ENCODE measurements around the gene MGAT5B. TPM values are rescaled to one million over a fixed set of nuclear protein-coding genes. Genes with fewer than 3 reads are reported as not detected.
A peak's percentile ranks its signal among the peaks of the same experiment; 100 is the strongest.

The MGAT5B gene
- total RNA-seq, 1 experiment from 2014 or later = 14.3 TPM

DNA sequence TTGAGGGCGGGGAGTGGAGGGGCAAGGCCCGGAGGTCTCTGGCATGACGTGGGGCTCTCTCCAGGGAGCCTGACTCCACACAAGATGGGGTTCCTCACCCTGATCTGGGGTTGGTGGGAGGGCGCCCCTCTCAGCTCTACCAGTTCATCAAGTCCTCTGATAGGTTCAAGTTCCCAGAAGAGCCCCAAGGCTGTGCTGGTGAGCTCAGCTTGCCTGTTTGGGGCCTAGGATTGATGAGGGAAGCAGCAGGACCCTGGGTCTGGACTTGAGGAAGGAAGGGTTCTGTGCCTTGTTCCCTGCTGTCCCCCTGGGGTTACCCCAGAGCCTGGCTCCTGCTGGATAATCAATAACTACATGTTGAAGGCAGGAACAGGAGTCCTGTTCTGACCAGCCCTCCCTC, 3.5 kb downstream of the MGAT5B start:
- Histone ChIP-seq H3K27me3 (ENCODE audit: insufficient read depth, low read depth) (no peaks in the 10 kb centered on the region), H2AFZ (no peak overlapping the region), H3K36me3 (ENCODE audit: low read depth) (no peaks in the 10 kb centered on the region), H3K9me2 (ENCODE audit: insufficient read depth) (no peaks in the 10 kb centered on the region), H3K79me2 (ENCODE audit: low read depth) (no peaks in the 10 kb centered on the region), H3K4me2 (peak overlapping the region; percentile 55), H3K9me3 (ENCODE audit: insufficient read depth, low read depth) (no peaks in the 10 kb centered on the region), H3K4me3 (no peak overlapping the region), H4K20me1 (ENCODE audit: insufficient read depth) (no peaks in the 10 kb centered on the region), H3F3A (ENCODE audit: insufficient read depth, low read depth) (peaks cover 27% of the 10 kb centered on the region; the same call in 1 of the 2 replicates), H3K27ac (0 out of 2 replicates have a peak overlapping the region, but pooled peaks have one; percentile 19), H3K4me1 (replicated peaks; ENCODE audit: insufficient read depth) (peaks cover 45% of the 10 kb centered on the region)
- intact Hi-C loops (cut with micrococcal nuclease; ENCODE audit: unreplicated experiment) = loop anchor here (5.0 to 10.0 kb wide), 2 partner anchors 93 to 134 kb away; partner anchors contain the start of genes MFSD11 and SRSF2
- peak in 1 of 2 experiments; percentile 7 for DNase-seq
- no TSS peak for BruUV-seq (replicated peaks)
- ChIA-PET CTCF (no interaction called here), POLR2A (ENCODE audit: unreplicated experiment) (interaction anchor here (0.5 to 0.9 kb wide), 3 partner anchors 185 to 219 kb away, joined by 4 to 14 read pairs (median 11); no protein-coding TSS in a partner anchor)
- TF ChIP-seq, protein P1, sequence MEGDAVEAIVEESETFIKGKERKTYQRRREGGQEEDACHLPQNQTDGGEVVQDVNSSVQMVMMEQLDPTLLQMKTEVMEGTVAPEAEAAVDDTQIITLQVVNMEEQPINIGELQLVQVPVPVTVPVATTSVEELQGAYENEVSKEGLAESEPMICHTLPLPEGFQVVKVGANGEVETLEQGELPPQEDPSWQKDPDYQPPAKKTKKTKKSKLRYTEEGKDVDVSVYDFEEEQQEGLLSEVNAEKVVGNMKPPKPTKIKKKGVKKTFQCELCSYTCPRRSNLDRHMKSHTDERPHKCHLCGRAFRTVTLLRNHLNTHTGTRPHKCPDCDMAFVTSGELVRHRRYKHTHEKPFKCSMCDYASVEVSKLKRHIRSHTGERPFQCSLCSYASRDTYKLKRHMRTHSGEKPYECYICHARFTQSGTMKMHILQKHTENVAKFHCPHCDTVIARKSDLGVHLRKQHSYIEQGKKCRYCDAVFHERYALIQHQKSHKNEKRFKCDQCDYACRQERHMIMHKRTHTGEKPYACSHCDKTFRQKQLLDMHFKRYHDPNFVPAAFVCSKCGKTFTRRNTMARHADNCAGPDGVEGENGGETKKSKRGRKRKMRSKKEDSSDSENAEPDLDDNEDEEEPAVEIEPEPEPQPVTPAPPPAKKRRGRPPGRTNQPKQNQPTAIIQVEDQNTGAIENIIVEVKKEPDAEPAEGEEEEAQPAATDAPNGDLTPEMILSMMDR (conservative IDR thresholded peaks at IDR 0.05) = no peak
- TF ChIP-seq EZH2 (IDR thresholded peaks at IDR 0.05; ENCODE audit: low read depth) = no peak

DNA sequence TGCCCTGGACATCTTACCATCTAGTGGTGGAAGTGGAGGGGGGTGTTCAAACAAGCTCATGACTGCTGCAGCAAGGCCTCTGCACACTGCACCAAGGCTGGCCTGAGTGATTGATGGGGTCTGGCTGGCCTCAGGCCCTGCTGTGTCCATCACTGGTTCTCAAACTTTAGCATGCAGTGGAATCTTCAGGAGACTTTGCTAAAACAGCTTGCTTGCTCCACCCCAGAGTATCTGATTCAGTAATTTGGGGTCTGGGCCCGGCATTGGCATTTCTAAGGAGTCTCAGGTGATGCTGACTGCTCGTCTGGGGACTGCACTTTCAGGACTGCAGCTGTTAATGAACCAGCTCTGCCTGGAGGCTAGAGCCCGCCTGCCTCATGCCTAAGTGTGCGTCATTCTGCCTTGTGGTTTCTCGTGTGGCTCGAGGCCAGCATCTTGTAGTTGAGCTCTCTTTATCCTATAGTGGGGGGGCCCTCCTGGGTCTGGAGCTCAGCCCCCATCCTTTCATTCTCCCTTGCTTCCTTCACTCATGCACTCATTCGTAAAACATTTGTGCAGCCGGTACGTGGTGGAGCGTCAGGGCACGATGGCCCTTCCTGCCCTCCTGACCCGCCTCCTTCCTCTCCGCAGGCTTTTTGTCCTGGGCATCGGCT, 4.1 kb downstream of the MGAT5B start:
- peaks cover 38% of the 10 kb centered on the region for H3K4me1 ChIP-seq (replicated peaks; ENCODE audit: insufficient read depth)
- no peak overlapping the region for H3K4me3 ChIP-seq
- H2AFZ ChIP-seq = no peak overlapping the region
- peak overlapping the region; percentile 55 for H3K4me2 ChIP-seq
- TF ChIP-seq EZH2 (IDR thresholded peaks at IDR 0.05; ENCODE audit: low read depth) = no peak
- TF ChIP-seq, protein P1 (conservative IDR thresholded peaks at IDR 0.05) = no peak
- H3F3A ChIP-seq (ENCODE audit: insufficient read depth, low read depth) = peaks cover 20% of the 10 kb centered on the region; the same call in 1 of the 2 replicates
- no peaks in the 10 kb centered on the region for H3K9me3 ChIP-seq (ENCODE audit: insufficient read depth, low read depth)
- no TSS peak for BruUV-seq (replicated peaks)
- no peaks in the 10 kb centered on the region for H3K27me3 ChIP-seq (ENCODE audit: insufficient read depth, low read depth)
- H4K20me1 ChIP-seq (ENCODE audit: insufficient read depth) = no peaks in the 10 kb centered on the region
- no peaks in the 10 kb centered on the region for H3K79me2 ChIP-seq (ENCODE audit: low read depth)
- no peaks in the 10 kb centered on the region for H3K9me2 ChIP-seq (ENCODE audit: insufficient read depth)
- DNase-seq = peak; percentile 86 to 90
- POLR2A ChIA-PET (ENCODE audit: unreplicated experiment) = interaction anchor here (0.5 to 1.0 kb wide), 10 partner anchors 53 to 454 kb away, joined by 3 to 27 read pairs (median 4); no protein-coding TSS in a partner anchor
- CTCF ChIA-PET = no interaction called here
- no peaks in the 10 kb centered on the region for H3K36me3 ChIP-seq (ENCODE audit: low read depth)
- peak overlapping the region; percentile 58 for H3K27ac ChIP-seq
- intact Hi-C loops (cut with micrococcal nuclease; ENCODE audit: unreplicated experiment) = loop anchor here (5.0 to 10.0 kb wide), 2 partner anchors 92 to 135 kb away; partner anchors contain the start of genes MFSD11 and SRSF2

DNA sequence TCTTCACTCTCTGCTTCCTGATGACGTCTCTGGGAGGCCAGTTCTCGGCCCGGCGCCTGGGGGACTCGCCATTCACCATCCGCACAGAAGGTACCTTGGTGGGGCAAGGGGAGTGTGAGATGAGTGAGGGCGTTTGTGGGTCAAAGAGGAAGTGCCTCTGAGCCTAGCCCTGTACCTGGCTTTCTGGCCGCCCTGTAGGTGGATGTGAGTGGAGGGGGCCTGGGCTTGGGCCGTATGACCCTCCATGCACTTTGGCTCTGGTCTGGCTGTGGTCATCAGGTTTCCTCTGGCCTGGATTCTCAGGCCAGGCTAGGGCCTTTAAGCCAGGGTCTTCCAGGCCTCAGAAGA, 4.6 kb downstream of the MGAT5B start:
- Histone ChIP-seq H3K27ac (peak overlapping the region; percentile 58), H3K4me1 (replicated peaks; ENCODE audit: insufficient read depth) (peaks cover 33% of the 10 kb centered on the region), H3K9me2 (ENCODE audit: insufficient read depth) (no peaks in the 10 kb centered on the region), H3K27me3 (ENCODE audit: insufficient read depth, low read depth) (no peaks in the 10 kb centered on the region), H2AFZ (no peak overlapping the region), H3K4me3 (no peak overlapping the region), H3K36me3 (ENCODE audit: low read depth) (no peaks in the 10 kb centered on the region), H3K9me3 (ENCODE audit: insufficient read depth, low read depth) (no peaks in the 10 kb centered on the region), H3K79me2 (ENCODE audit: low read depth) (no peaks in the 10 kb centered on the region), H3K4me2 (peak overlapping the region; percentile 55), H3F3A (ENCODE audit: insufficient read depth, low read depth) (peaks cover 16% of the 10 kb centered on the region; the same call in 1 of the 2 replicates), H4K20me1 (ENCODE audit: insufficient read depth) (no peaks in the 10 kb centered on the region)
- intact Hi-C loops (cut with micrococcal nuclease; ENCODE audit: unreplicated experiment) = loop anchor here (5.0 to 10.0 kb wide), 2 partner anchors 92 to 136 kb away; partner anchors contain the start of genes MFSD11 and SRSF2
- DNase-seq = no peak
- POLR2A ChIA-PET (ENCODE audit: unreplicated experiment) = interaction anchor here (0.5 to 1.0 kb wide), 6 partner anchors 53 to 450 kb away, joined by 3 to 15 read pairs (median 3); no protein-coding TSS in a partner anchor
- BruUV-seq (replicated peaks) = no TSS peak
- CTCF ChIA-PET = no interaction called here
- TF ChIP-seq EZH2 (IDR thresholded peaks at IDR 0.05; ENCODE audit: low read depth) = no peak
- TF ChIP-seq, protein P1 (conservative IDR thresholded peaks at IDR 0.05) = no peak

Data from PC-9 (cell line).